NOMO-1 (cell line): ENCODE results near the gene KIF3B.
"Not testable (repeated sequence)": the region's sequence is repeated elsewhere in the genome, so short reads cannot be mapped to it uniquely, and the experiment has no call there.

Source experiments
- DNase-seq, 2 experiments: peaks; one replicate each; lab custom pipeline; 2025; ENCODE audit not compliant: unreplicated experiment in 2 of 2; lab: John Stamatoyannopoulos, UW

The KIF3B gene

GRCh38 chr20:32246208-32246607 is 31.2 kb upstream of the KIF3B start:
- not testable (repeated sequence) for DNase-seq

GRCh38 chr20:32248043-32248442 is 29.4 kb upstream of the KIF3B start:
- DNase-seq, result no peak

- peak; percentile 73 to 82 for DNase-seq
Observed at GRCh38 chr20:32249030-32249738, 28.3 kb upstream of the KIF3B start.

- DNase-seq, result no peak
Observed at GRCh38 chr20:32251470-32251869, 26.0 kb upstream of the KIF3B start.

GRCh38 chr20:32252189-32252588 is 25.3 kb upstream of the KIF3B start:
- no peak for DNase-seq

- DNase-seq, result not testable (repeated sequence)
Observed at GRCh38 chr20:32260973-32261372, 16.5 kb upstream of the KIF3B start.

- DNase-seq, result no peak
Observed at GRCh38 chr20:32261644-32262043, 15.8 kb upstream of the KIF3B start.

- DNase-seq, result no peak
Observed at GRCh38 chr20:32263398-32263954, 14.0 kb upstream of the KIF3B start.

- no peak for DNase-seq
Observed at GRCh38 chr20:32271620-32272019, 5.8 kb upstream of the KIF3B start.

- DNase-seq, result no peak
Observed at GRCh38 chr20:32274359-32274758, 3.1 kb upstream of the KIF3B start.

GRCh38 chr20:32275163-32275562 is 2.3 kb upstream of the KIF3B start:
- not testable (repeated sequence) for DNase-seq

- peak; percentile 31 to 49 for DNase-seq
Observed at GRCh38 chr20:32278199-32278643, 770 bp downstream of the KIF3B start.

- DNase-seq, result no peak
Observed at GRCh38 chr20:32281711-32282110, 4.3 kb downstream of the KIF3B start.

- no peak for DNase-seq
Observed at GRCh38 chr20:32282461-32282860, 5.0 kb downstream of the KIF3B start.

- no peak for DNase-seq
Observed at GRCh38 chr20:32285082-32285620, 7.7 kb downstream of the KIF3B start.

GRCh38 chr20:32285621-32286371 is 8.3 kb downstream of the KIF3B start:
- DNase-seq, result peak in 1 of 2 experiments; percentile 48

GRCh38 chr20:32287231-32287638 is 9.8 kb downstream of the KIF3B start:
- DNase-seq, result no peak

GRCh38 chr20:32288225-32288849 is 10.9 kb downstream of the KIF3B start:
- DNase-seq, result no peak

- not testable (repeated sequence) for DNase-seq
Observed at GRCh38 chr20:32289299-32289660, 11.8 kb downstream of the KIF3B start.

- no peak for DNase-seq
Observed at GRCh38 chr20:32289661-32290431, 12.4 kb downstream of the KIF3B start.
